GM18526 (cell line): ENCODE measurements around the gene SMPX.

Experiments
- POLR2A ChIP-seq: IDR thresholded peaks from 3 replicates; pipeline ENCODE4 v1.6.1; 2011; ENCODE audit not compliant: insufficient read length; ENCODE audit errors: extremely low read depth

Gene SMPX

GRCh38 chrX:21749924-21750323 is 8.0 kb downstream of the SMPX start:
- no peak for TF ChIP-seq POLR2A

GRCh38 chrX:21748235-21748634 is 9.7 kb downstream of the SMPX start:
- TF ChIP-seq POLR2A, result no peak

GRCh38 chrX:21747558-21747957 is 10.4 kb downstream of the SMPX start:
- no peak for TF ChIP-seq POLR2A

GRCh38 chrX:21745756-21746155 is 12.2 kb downstream of the SMPX start:
- TF ChIP-seq POLR2A, result no peak

DNA sequence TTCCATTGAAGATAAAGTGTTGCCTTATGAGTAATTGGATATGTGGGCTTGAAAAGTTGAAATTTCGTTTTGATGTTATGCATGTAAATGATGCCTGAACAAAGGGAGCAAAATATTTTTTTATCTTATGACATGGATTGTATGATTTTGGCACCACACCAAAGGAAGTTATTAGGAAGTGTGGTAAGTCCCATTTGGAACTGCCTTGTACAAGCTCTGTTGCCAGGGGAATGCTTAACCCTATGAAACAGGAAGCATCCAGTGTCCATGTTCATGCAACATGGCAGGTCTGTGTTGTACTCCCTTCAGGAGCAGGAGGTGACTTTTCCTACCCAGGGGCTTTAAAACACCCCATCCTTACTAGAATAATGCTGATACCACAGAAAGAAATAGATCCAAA is 13.2 kb downstream of the SMPX start:
- no peak for TF ChIP-seq POLR2A

- no peak for TF ChIP-seq POLR2A
These were observed 13.9 kb downstream of the SMPX start for GRCh38 chrX:21744060-21744459.

GRCh38 chrX:21741869-21742701 is 15.8 kb downstream of the SMPX start:
- no peak for TF ChIP-seq POLR2A

- TF ChIP-seq POLR2A, result no peak
These were observed 16.6 kb downstream of the SMPX start for GRCh38 chrX:21741364-21741763.

DNA sequence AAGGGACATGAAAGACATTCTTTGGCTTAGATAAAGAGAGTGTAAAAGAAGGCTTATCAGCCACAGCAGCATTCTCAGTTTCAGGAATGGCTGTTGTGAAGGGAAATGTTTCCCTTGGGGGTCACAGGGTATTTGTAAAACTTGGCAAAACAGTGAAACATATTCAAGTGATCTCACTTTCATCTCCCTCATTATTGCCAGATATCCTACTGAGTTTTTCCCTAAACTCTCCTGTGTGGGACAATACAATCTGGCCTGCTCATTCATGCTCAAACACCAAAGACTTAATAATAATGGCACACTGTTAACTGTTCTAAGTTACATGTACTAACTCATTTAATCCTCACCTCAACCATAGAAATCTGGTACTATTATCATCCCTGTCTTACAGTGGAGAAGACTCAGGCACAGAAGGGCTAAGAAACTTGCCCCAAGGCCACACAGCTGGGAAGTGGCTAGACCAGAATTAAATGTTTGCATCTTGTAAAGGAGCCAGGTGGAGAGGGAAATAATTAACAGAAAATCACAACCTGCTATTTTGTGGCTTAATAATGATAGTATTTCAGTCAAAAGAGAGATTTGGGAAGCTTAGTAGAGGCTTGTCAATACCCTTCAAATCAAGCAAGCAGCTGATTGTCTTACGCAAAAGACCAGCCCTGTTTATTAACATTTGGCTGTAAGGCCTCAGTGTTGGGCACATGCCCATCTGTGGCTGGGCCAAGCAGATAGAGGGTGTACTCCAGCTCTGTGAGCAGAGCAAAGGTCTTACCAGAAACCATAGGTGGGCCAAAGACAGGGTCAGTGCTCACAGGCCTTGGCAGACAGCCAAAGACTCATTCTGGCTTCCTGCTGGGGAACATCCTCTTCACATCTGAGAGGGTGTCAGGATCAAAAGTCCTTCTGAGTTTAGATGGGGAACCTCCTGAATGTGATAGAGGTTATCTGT is 17.3 kb downstream of the SMPX start:
- TF ChIP-seq POLR2A, result no peak

DNA sequence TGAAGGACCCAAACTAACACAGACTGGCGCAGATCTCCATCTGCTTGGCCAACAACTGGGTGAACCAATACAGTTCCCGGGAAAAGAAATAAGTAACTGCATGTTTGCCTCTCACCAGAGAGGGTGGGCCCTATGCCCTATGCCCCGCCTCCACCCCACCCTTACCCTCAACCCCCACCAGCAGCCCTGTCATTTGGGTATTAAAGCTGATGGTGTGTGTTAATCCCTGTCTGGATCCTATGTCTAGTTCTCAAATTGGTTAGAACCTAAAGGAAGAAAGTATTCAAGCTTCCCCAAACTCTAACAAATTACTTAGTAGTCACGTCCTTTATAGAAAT is 19.0 kb downstream of the SMPX start:
- TF ChIP-seq POLR2A, result no peak

GRCh38 chrX:21738210-21738949 is 19.5 kb downstream of the SMPX start:
- no peak for TF ChIP-seq POLR2A

GRCh38 chrX:21735768-21736127 is 22.2 kb downstream of the SMPX start:
- TF ChIP-seq POLR2A, result no peak

DNA sequence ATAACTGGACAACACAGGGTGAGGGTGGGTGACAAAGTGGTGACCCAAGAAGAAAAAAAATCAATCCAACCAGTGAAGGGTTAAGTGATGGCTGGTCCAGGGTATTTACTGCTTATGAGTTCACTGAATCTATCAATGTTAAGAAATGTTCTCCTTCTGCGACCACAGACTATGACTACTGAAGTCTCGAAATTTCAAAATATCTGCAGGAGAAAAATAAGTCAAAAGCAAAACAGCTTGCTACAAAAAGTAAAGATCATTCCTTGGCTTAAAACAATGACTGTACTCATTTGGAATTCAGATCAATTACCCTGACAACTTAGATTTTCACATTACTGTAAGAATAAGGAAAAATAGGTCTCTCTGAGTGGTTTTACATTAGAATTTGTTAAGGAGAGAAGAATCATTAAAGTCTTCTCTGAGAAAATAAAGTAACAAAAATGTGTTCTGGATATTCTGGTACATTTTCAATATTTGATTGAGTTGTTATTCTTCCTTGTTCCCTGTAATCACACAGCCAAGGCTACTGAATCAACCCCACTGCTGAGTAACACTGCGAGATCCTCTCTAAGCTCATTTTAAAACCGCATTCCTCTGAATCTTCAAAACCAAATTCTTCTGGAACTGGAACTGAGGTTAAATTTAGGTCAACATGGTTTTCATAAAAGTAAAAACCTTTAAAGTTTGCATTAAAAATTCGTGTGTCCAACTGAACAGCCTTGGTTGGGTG is 22.7 kb downstream of the SMPX start:
- TF ChIP-seq POLR2A, result no peak

GRCh38 chrX:21734175-21734574 is 23.7 kb downstream of the SMPX start:
- TF ChIP-seq POLR2A, result no peak

DNA sequence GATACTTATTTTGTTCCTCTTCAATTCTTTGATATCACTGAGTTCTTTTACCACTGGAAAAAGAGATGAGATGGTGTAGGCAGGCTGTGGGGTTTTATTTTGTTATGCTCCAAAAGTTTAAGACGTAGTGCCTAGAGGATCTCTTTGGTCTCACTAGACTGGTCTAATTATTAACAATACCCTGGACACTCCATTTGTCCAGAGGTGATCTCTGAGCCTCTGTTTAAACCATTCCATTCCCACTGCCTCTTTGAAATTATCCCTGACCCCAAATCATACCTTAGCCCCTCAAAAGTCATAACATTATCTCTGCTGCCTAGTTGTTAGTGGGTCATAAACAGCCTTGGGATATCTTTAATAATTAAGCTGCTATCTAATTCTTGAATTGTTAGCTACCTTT is 24.2 kb downstream of the SMPX start:
- TF ChIP-seq POLR2A, result no peak
